LNCaP clone FGC (cell line): ENCODE measurements around the gene ANO10.
A peak's percentile ranks its signal among the peaks of the same experiment; 100 is the strongest.
"Not testable (repeated sequence)": the region's sequence is repeated elsewhere in the genome, so short reads cannot be mapped to it uniquely, and the experiment has no call there.

Experiments used
- DNase-seq: peaks from one replicate; pipeline ENCODE4 v3.0.0-alpha.2; 2011; ENCODE audit warnings: low read depth
- H3K4me3 ChIP-seq: 2 replicates; pipeline ENCODE4 v1.5.1; 2011; ENCODE audit warnings: mild to moderate bottlenecking, low read depth, low read length, control low read depth
- CTCF ChIP-seq: IDR thresholded peaks from 2 replicates; pipeline ENCODE4 v1.5.1; 2012; ENCODE audit warnings: mild to moderate bottlenecking; ENCODE audit not compliant: control insufficient read depth, insufficient read depth; ENCODE audit errors: extremely low read depth

ANO10 gene

GRCh38 chr3:43559961-43560360 lies 61.9 kb downstream of the ANO10 start:
- DNase-seq = no peak
- peak; percentile 53 for TF ChIP-seq CTCF
- no peak overlapping the region for H3K4me3 ChIP-seq

GRCh38 chr3:43558171-43558570 lies 63.6 kb downstream of the ANO10 start:
- TF ChIP-seq CTCF = no peak
- no peak overlapping the region for H3K4me3 ChIP-seq
- DNase-seq = no peak

- DNase-seq = no peak
- TF ChIP-seq CTCF = no peak
- no peak overlapping the region for H3K4me3 ChIP-seq
These were observed 72.1 kb downstream of the ANO10 start for GRCh38 chr3:43549626-43550290.

GRCh38 chr3:43544277-43544676 lies 77.5 kb downstream of the ANO10 start:
- DNase-seq = peak; percentile 17
- peak; percentile 45 for TF ChIP-seq CTCF
- H3K4me3 ChIP-seq = not testable (repeated sequence)

GRCh38 chr3:43542328-43543043 lies 79.3 kb downstream of the ANO10 start:
- TF ChIP-seq CTCF = no peak
- no peak overlapping the region for H3K4me3 ChIP-seq
- no peak for DNase-seq

- TF ChIP-seq CTCF = no peak
- no peak for DNase-seq
- no peak overlapping the region for H3K4me3 ChIP-seq
These were observed 81.2 kb downstream of the ANO10 start for GRCh38 chr3:43540624-43541023.

GRCh38 chr3:43539321-43539720 lies 82.5 kb downstream of the ANO10 start:
- TF ChIP-seq CTCF = no peak
- no peak overlapping the region for H3K4me3 ChIP-seq

More at GRCh38 chr3:43539321-43539720, 82.5 kb downstream of the ANO10 start:
- DNase-seq = no peak
